ENCODE data around the gene CTRL. TPM values are rescaled to one million over a fixed set of nuclear protein-coding genes. Genes with fewer than 3 reads are reported as not detected.
A peak's percentile ranks its signal among the peaks of the same experiment; 100 is the strongest.

The CTRL gene
- polyA plus RNA-seq, 1 of the 3 experiments (the other 2 are of a cell fraction) = 1.9 TPM

DNA sequence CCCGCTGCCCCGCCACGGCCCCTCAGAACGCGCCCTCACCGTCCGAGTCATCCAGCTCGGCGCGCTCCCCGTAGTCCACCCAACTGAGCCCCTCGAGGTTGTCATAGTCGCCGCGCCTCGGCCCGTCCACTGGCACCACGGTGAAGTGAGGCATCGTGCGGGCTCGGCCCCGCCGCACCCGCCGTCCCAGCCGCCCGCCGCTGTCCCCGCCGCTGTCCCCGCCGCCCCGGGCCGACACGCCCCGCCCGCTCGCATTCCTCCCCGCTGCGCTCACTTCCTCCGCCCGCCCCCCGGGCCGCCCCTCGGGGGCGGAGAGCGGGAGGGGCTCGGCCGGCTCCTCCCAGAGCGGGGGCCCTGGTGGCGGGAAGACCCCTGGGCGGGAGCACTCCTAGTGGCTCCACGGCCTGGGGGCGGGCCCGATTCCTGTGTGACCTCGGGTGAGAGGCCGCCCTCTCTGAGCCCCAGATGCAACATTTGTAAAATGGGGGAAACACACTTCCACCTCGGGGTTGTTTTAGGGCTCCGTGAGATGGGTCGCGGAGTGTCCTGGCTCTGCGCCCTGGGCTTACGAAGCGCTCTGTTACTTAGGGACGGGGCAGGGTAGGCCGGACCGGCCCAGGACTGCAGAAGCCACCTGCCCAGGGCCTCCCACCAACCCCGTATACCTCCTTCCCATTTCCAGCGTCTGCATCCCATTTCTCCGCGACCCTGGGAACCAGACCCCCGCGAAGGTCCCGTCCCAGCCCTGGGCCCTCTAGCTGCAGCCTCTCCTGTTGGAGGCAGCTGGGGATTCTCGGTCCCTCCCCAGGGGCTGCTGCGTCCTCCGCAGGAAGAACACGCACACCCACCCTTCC, 37.0 kb upstream of the CTRL start, which contains the start of gene SLC12A4 (continued):
- TF ChIP-seq FOSL2 (IDR thresholded peaks at IDR 0.05; ENCODE audit: borderline replicate concordance, low read depth) = peak; percentile 37; the same call in 1 of the 2 replicates

DNA sequence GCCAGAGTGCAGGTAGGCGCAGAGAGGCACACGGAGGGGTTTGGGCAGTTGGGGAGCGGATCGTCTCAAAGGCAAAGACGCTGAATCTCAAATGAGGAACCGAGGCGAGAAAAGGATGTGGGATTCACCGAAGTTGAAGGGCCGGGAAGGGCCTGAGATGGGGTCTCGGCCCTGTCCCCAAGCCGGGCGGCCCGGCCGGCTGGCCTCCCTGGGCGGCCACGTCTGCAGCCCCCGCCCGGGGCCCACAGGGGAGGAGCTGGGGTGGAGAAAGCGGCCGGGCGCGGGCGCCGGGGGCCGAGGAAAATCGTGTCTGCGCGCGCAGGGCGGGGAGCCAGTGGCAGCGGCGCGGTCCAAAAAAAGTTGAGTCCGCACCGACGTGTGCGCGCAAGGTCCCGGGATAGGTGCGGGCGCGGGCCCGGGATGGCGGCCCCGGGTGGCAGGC, 36.3 kb upstream of the CTRL start:
- Histone ChIP-seq H3K27ac (ENCODE audit: low read depth in 2 of 2, low read length in 1 of 2) (peak overlapping the region; percentile 61 to 73), H3K27me3 (ENCODE audit: insufficient read depth) (no peaks in the 10 kb centered on the region), H3K79me2 (ENCODE audit: insufficient read depth) (peaks cover 54% of the 10 kb centered on the region), H3K9me2 (no peaks in the 10 kb centered on the region), H3K9me3 (no peaks in the 10 kb centered on the region), H3K4me2 (peak overlapping the region; percentile 96), H3K4me1 (ENCODE audit: control insufficient read depth in 1 of 2, insufficient read depth in 2 of 2, low read depth in 1 of 2, low read length in 1 of 2) (peaks cover 15 to 32% of the 10 kb centered on the region in 2 experiments; a peak in 3 of 4 replicates), H3K9ac (peak overlapping the region; percentile 96), H2AFZ (ENCODE audit: low read depth) (peak overlapping the region; percentile 83; the same call in 1 of the 2 replicates), H3K36me3 (replicated peaks in 1 of 2; ENCODE audit: control insufficient read depth in 1 of 2, insufficient read depth in 2 of 2, low read length in 1 of 2) (peaks cover 14 to 18% of the 10 kb centered on the region in 2 experiments), H3K4me3 (ENCODE audit: low read depth in 2 of 2, low read length in 1 of 2) (peak overlapping the region; percentile 73 to 79), H3F3A (replicated peaks; ENCODE audit: insufficient read depth) (peaks cover 4% of the 10 kb centered on the region), H4K20me1 (ENCODE audit: insufficient read depth) (peaks cover 39% of the 10 kb centered on the region)
- TF ChIP-seq FOXM1 (IDR thresholded peaks at IDR 0.05; ENCODE audit: low read depth) (no peak), POLR2AphosphoS5 (IDR thresholded peaks at IDR 0.05; ENCODE audit: low read depth, low read length) (no peak), SIN3A (IDR thresholded peaks at IDR 0.05; ENCODE audit: borderline replicate concordance, low read depth, low read length) (peak; percentile 22; the same call in 1 of the 2 replicates), MXI1 (IDR thresholded peaks at IDR 0.05; ENCODE audit: low read depth, low read length) (no peak), FOXJ3 (CRISPR knock-in tag; IDR thresholded peaks at IDR 0.05) (no peak), TAF1 (IDR thresholded peaks at IDR 0.05; ENCODE audit: borderline replicate concordance, low read depth, low read length) (peak; percentile 22; the same call in 1 of the 2 replicates)
- TF ChIP-seq, protein P1, sequence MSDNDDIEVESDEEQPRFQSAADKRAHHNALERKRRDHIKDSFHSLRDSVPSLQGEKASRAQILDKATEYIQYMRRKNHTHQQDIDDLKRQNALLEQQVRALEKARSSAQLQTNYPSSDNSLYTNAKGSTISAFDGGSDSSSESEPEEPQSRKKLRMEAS (IDR thresholded peaks at IDR 0.05; ENCODE audit: low read depth) = no peak
- POLR2A ChIA-PET = no interaction called here
- DNase-seq = peak; percentile 82
- CTCF ChIA-PET = interaction anchor here (0.6 to 1.0 kb wide), 3 partner anchors 151 to 406 kb away, joined by 3 read pairs; partner anchors contain the start of gene CTCF
- 7% methylated on average over 28 of the region's 45 CpGs for WGBS (ENCODE audit: low lambda C conversion rate)

DNA sequence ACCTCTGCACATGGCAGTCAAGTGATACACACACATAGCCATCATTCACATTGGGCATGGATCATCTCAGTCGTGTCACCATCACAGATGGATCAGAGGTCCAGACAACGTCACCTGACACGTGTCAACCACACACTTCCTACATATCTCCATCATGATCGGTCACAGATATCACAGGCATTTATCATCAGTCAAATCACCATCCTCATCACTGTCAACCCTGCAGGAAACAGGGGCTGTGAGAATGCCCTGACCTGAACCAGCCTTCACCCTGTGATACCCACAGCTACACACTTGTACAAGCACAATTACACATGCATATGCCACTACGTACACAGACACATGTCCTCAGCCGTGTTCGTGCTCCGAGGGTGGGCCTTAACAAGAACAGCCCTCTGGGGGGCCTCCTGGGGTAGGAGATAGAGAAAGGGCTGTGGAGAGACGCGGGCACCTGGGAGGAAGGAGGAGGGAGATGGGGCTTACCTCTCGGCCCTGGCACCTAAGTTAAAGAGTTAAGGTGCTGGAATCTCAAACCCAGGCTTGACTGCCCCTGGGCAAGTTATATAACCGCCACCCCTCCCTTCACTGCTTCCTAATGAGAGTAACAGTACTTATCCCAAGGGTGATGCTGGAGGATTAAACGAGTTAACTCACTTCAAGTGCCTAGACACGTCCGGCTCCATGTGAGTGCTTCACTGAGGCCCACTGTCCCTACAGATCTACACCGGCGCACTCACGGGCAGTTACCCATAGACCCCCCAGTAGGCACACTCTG, 35.7 kb upstream of the CTRL start:
- Histone ChIP-seq H3K4me1 (ENCODE audit: control insufficient read depth in 1 of 2, insufficient read depth in 2 of 2, low read depth in 1 of 2, low read length in 1 of 2) (peaks cover 15 to 32% of the 10 kb centered on the region in 2 experiments; a peak in 3 of 4 replicates), H3K27me3 (ENCODE audit: insufficient read depth) (no peaks in the 10 kb centered on the region), H3K9me3 (no peaks in the 10 kb centered on the region), H4K20me1 (ENCODE audit: insufficient read depth) (peaks cover 44% of the 10 kb centered on the region), H3F3A (replicated peaks; ENCODE audit: insufficient read depth) (peaks cover 4% of the 10 kb centered on the region), H2AFZ (ENCODE audit: low read depth) (no peak overlapping the region), H3K36me3 (replicated peaks in 1 of 2; ENCODE audit: control insufficient read depth in 1 of 2, insufficient read depth in 2 of 2, low read length in 1 of 2) (peaks cover 20 to 21% of the 10 kb centered on the region in 2 experiments), H3K9me2 (no peaks in the 10 kb centered on the region), H3K9ac (peak overlapping the region; percentile 96), H3K4me3 (ENCODE audit: low read depth in 2 of 2, low read length in 1 of 2) (peak overlapping the region; percentile 73 to 79), H3K4me2 (peak overlapping the region; percentile 96), H3K79me2 (ENCODE audit: insufficient read depth) (peaks cover 60% of the 10 kb centered on the region), H3K27ac (ENCODE audit: low read depth in 2 of 2, low read length in 1 of 2) (peak overlapping the region; percentile 34 to 73)
- POLR2A ChIA-PET = interaction anchor here (1.2 kb wide), 1 partner anchor 28 kb away, joined by 6 read pairs; no protein-coding TSS in a partner anchor
- DNase-seq = no peak
- TF ChIP-seq, protein P2, sequence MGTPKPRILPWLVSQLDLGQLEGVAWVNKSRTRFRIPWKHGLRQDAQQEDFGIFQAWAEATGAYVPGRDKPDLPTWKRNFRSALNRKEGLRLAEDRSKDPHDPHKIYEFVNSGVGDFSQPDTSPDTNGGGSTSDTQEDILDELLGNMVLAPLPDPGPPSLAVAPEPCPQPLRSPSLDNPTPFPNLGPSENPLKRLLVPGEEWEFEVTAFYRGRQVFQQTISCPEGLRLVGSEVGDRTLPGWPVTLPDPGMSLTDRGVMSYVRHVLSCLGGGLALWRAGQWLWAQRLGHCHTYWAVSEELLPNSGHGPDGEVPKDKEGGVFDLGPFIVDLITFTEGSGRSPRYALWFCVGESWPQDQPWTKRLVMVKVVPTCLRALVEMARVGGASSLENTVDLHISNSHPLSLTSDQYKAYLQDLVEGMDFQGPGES (IDR thresholded peaks at IDR 0.05; ENCODE audit: low read depth, low read length) = no peak
- TF ChIP-seq CHD2 (IDR thresholded peaks at IDR 0.05; ENCODE audit: low read length, partially characterized antibody) = no peak
- TF ChIP-seq FOXM1 (IDR thresholded peaks at IDR 0.05; ENCODE audit: low read depth) = no peak
- TF ChIP-seq TEAD4 (IDR thresholded peaks at IDR 0.05; ENCODE audit: borderline replicate concordance, insufficient read depth) = no peak
- no peak for TF ChIP-seq RAD21 (IDR thresholded peaks at IDR 0.05; ENCODE audit: low read length)
- no peak for TF ChIP-seq GABPA (IDR thresholded peaks at IDR 0.05; ENCODE audit: low read depth)
- no peak for TF ChIP-seq NRF1 (IDR thresholded peaks at IDR 0.05; ENCODE audit: low read depth, low read length)
- no peak for TF ChIP-seq TCF12 (IDR thresholded peaks at IDR 0.05)
- no peak for TF ChIP-seq YY1 (IDR thresholded peaks at IDR 0.05; ENCODE audit: low read depth)
- no peak for TF ChIP-seq POLR2AphosphoS5 (IDR thresholded peaks at IDR 0.05; ENCODE audit: low read depth, low read length)
- no peak for TF ChIP-seq TAF1 (IDR thresholded peaks at IDR 0.05; ENCODE audit: borderline replicate concordance, low read depth, low read length)
- TF ChIP-seq RFX5 (IDR thresholded peaks at IDR 0.05; ENCODE audit: low read length) = no peak
- TF ChIP-seq EP300 (IDR thresholded peaks at IDR 0.05; ENCODE audit: borderline replicate concordance in 1 of 2, low read depth in 1 of 2, low read length in 1 of 2) = no peak
- TF ChIP-seq JUND (IDR thresholded peaks at IDR 0.05) = no peak
- no peak for TF ChIP-seq RCOR1 (IDR thresholded peaks at IDR 0.05; ENCODE audit: low read length)
- CTCF ChIA-PET = interaction anchor here (0.6 to 1.0 kb wide), 3 partner anchors 151 to 405 kb away, joined by 3 read pairs; partner anchors contain the start of gene CTCF
- 53% methylated on average over 15 of the region's 18 CpGs for WGBS (ENCODE audit: low lambda C conversion rate)

Data from SK-N-SH (cell line).